PC-3 (cell line): ENCODE results near the gene GHRHR.

Experiments
- EZH2 ChIP-seq: fragments of 300-600 bp; sonication (generic); IDR thresholded peaks from one replicate; pipeline ENCODE4 v1.6.1; 2017; ENCODE audit warnings: antibody characterized with exemption, mild to moderate bottlenecking, low read length; ENCODE audit not compliant: unreplicated experiment
- TF ChIP-seq, protein P1 (sequence below): fragments of 300-600 bp; sonication (generic); conservative IDR thresholded peaks from 2 replicates; pipeline ENCODE4 v1.5.1; 2017; ENCODE audit warnings: antibody characterized with exemption, low read depth, mild to moderate bottlenecking, low read length

DNA sequence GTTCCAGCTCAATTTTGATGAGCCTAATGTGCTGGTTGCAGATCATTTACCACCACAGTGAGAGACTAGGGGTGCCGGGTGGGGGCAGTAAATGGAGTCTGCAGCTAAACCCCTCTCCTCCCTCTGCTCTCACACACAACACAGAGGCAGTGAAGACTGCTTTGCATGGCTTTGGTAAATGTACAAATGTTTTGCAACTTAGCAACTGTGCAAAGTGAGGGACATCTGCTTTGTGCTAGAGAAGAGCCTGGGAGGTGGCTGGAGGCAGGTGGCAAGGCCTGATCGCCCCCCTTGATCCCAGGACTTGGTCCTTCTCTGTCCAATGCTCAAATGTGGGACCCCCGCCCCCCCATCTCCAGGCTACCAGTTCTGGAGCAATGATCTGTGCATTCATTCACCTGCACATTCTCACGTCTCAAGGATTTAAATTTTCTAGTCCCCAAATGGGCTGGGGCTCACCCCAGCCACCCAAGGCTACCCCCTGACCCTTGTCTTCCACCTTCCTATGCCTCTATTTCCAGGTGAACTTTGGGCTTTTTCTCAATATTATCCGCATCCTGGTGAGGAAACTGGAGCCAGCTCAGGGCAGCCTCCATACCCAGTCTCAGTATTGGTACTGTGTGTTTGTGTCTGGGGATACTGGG lies 11.6 kb downstream of the GHRHR start:
- TF ChIP-seq, protein P1, sequence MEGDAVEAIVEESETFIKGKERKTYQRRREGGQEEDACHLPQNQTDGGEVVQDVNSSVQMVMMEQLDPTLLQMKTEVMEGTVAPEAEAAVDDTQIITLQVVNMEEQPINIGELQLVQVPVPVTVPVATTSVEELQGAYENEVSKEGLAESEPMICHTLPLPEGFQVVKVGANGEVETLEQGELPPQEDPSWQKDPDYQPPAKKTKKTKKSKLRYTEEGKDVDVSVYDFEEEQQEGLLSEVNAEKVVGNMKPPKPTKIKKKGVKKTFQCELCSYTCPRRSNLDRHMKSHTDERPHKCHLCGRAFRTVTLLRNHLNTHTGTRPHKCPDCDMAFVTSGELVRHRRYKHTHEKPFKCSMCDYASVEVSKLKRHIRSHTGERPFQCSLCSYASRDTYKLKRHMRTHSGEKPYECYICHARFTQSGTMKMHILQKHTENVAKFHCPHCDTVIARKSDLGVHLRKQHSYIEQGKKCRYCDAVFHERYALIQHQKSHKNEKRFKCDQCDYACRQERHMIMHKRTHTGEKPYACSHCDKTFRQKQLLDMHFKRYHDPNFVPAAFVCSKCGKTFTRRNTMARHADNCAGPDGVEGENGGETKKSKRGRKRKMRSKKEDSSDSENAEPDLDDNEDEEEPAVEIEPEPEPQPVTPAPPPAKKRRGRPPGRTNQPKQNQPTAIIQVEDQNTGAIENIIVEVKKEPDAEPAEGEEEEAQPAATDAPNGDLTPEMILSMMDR, result no peak
- TF ChIP-seq EZH2, result no peak
